GM23338 (cell line): ENCODE data around the gene CAMSAP2. TPM values are rescaled to one million over a fixed set of nuclear protein-coding genes. Genes with fewer than 3 reads are reported as not detected.
A peak's percentile ranks its signal among the peaks of the same experiment; 100 is the strongest.

Experiments
- ATAC-seq: fragments of 200-7000 bp; cut with Tn5 transposase; 3 replicates; pipeline ENCODE4 v1.9.1; 2020
- DNase-seq: peaks from one replicate; pipeline ENCODE4 v3.0.0-alpha.2; 2015; ENCODE audit warnings: low spot score
- H2AFZ ChIP-seq: fragments of 200-600 bp; sonication (generic); 2 replicates; pipeline ENCODE4 v1.8.0; 2016; ENCODE audit warnings: antibody characterized with exemption, mild to moderate bottlenecking, moderate library complexity
- H3F3A ChIP-seq: fragments of 200-600 bp; sonication (generic); replicated peaks from 2 replicates; pipeline ENCODE4 v1.8.0; 2017; ENCODE audit warnings: antibody characterized with exemption, mixed run types, low read depth
- H3K27ac ChIP-seq: fragments of 200-600 bp; sonication (generic); 2 replicates; pipeline ENCODE4 v1.6.1; 2016; ENCODE audit warnings: low read depth
- H3K27me3 ChIP-seq: fragments of 200-600 bp; sonication (generic); 2 replicates; pipeline ENCODE4 v1.8.0; 2016; ENCODE audit warnings: mild to moderate bottlenecking, mixed run types, moderate library complexity; ENCODE audit not compliant: insufficient read depth
- H3K36me3 ChIP-seq: fragments of 200-600 bp; sonication (generic); 2 replicates; pipeline ENCODE4 v1.8.0; 2016; ENCODE audit warnings: mild to moderate bottlenecking; ENCODE audit not compliant: insufficient read depth
- H3K4me1 ChIP-seq: fragments of 200-600 bp; sonication (generic); 2 replicates; pipeline ENCODE4 v1.8.0; 2016; ENCODE audit warnings: mild to moderate bottlenecking, moderate library complexity; ENCODE audit not compliant: insufficient read depth
- H3K4me2 ChIP-seq: fragments of 200-600 bp; sonication (generic); 2 replicates; pipeline ENCODE4 v1.7.1; 2017; ENCODE audit warnings: mixed run types
- H3K4me3 ChIP-seq: fragments of 200-600 bp; sonication (generic); 2 replicates; pipeline ENCODE4 v1.6.1; 2016; ENCODE audit warnings: mixed run types
- H3K79me2 ChIP-seq: fragments of 200-600 bp; sonication (generic); replicated peaks from 2 replicates; pipeline ENCODE4 v1.8.0; 2017; ENCODE audit warnings: mild to moderate bottlenecking; ENCODE audit not compliant: insufficient read depth
- H3K9me2 ChIP-seq: fragments of 200-600 bp; sonication (generic); 2 replicates; pipeline ENCODE4 v1.8.0; 2017; ENCODE audit not compliant: insufficient read depth
- H4K20me1 ChIP-seq: fragments of 200-600 bp; sonication (generic); replicated peaks from 2 replicates; pipeline ENCODE4 v1.8.0; 2017; ENCODE audit warnings: mild to moderate bottlenecking; ENCODE audit not compliant: insufficient read depth
- H3K27ac Mint-ChIP-seq: 2 replicates; pipeline ENCODE4 v1.8.0; 2020; ENCODE audit warnings: inconsistent platforms, mild to moderate bottlenecking, moderate library complexity, mixed read lengths
- H3K27me3 Mint-ChIP-seq: 3 replicates; pipeline ENCODE4 v1.8.0; 2022; ENCODE audit warnings: low read depth, mild to moderate bottlenecking, moderate library complexity, mixed read lengths, inconsistent platforms; ENCODE audit not compliant: insufficient read depth, poor library complexity
- H3K36me3 Mint-ChIP-seq: 3 replicates; pipeline ENCODE4 v1.8.0; 2021; ENCODE audit warnings: low read depth, mild to moderate bottlenecking, inconsistent platforms, moderate library complexity, mixed read lengths
- H3K4me1 Mint-ChIP-seq: 3 replicates; pipeline ENCODE4 v1.8.0; 2020; ENCODE audit warnings: mild to moderate bottlenecking, inconsistent platforms, mixed read lengths
- H3K4me3 Mint-ChIP-seq: 3 replicates; pipeline ENCODE4 v1.8.0; 2021; ENCODE audit warnings: moderate library complexity, mild to moderate bottlenecking, inconsistent platforms, mixed read lengths
- H3K9me3 Mint-ChIP-seq: 3 replicates; pipeline ENCODE4 v1.8.0; 2020; ENCODE audit warnings: moderate library complexity, mild to moderate bottlenecking, inconsistent platforms, mixed read lengths
- CREB1 ChIP-seq: fragments of 250-450 bp; sonication (Bioruptor Pico); IDR thresholded peaks from 2 replicates; pipeline ENCODE4 v1.5.0; 2020; ENCODE audit warnings: low read depth, mild to moderate bottlenecking, moderate library complexity
- NANOG ChIP-seq: IDR thresholded peaks from 2 replicates; pipeline ENCODE4 v1.6.1; 2016; ENCODE audit warnings: antibody characterized with exemption, borderline replicate concordance
- POLR2AphosphoS5 ChIP-seq: IDR thresholded peaks from 2 replicates; pipeline ENCODE4 v1.6.1; 2016; ENCODE audit warnings: antibody characterized with exemption, low read depth
- STAT1 ChIP-seq: IDR thresholded peaks from one replicate; pipeline ENCODE4 v1.6.1; 2016; ENCODE audit warnings: antibody characterized with exemption; ENCODE audit not compliant: unreplicated experiment
- ZNF331 ChIP-seq: fragments of 250-450 bp; sonication (Bioruptor Pico); IDR thresholded peaks from 2 replicates; pipeline ENCODE4 v1.5.0; 2020; ENCODE audit warnings: low read depth, mild to moderate bottlenecking, moderate library complexity
- polyA plus RNA-seq: library from polyadenylated mRNA; unstranded; fragments of >200 nt; fragmentation: Nextera tagmentation; extraction: Ambion mirVana; gene quantifications from 2 replicates; pipeline ENCODE4 v1.2.1, GENCODE V29; 2016
- total RNA-seq: library from RNA; depleted of rRNA; stranded (reverse); fragments of >200 nt; shearing (Covaris generic); gene quantifications from 2 replicates; pipeline ENCODE4 v1.2.3, GENCODE V29; 2014
- TF ChIP-seq, protein P1 (sequence below): fragments of 250-450 bp; sonication (Bioruptor Pico); IDR thresholded peaks from 2 replicates; pipeline ENCODE4 v1.5.0; 2020; ENCODE audit warnings: mild to moderate bottlenecking, moderate library complexity
- TF ChIP-seq, protein P2 (sequence below): IDR thresholded peaks from 2 replicates; pipeline ENCODE4 v1.6.1; 2016; ENCODE audit warnings: antibody characterized with exemption
- TF ChIP-seq, protein P3 (sequence below): IDR thresholded peaks from one replicate; pipeline ENCODE4 v1.6.1; 2018; ENCODE audit warnings: antibody characterized with exemption; ENCODE audit not compliant: unreplicated experiment

The CAMSAP2 gene
- total and polyA plus RNA-seq, 2 experiments from 2014 or later, result 9.1 to 21.3 TPM

DNA sequence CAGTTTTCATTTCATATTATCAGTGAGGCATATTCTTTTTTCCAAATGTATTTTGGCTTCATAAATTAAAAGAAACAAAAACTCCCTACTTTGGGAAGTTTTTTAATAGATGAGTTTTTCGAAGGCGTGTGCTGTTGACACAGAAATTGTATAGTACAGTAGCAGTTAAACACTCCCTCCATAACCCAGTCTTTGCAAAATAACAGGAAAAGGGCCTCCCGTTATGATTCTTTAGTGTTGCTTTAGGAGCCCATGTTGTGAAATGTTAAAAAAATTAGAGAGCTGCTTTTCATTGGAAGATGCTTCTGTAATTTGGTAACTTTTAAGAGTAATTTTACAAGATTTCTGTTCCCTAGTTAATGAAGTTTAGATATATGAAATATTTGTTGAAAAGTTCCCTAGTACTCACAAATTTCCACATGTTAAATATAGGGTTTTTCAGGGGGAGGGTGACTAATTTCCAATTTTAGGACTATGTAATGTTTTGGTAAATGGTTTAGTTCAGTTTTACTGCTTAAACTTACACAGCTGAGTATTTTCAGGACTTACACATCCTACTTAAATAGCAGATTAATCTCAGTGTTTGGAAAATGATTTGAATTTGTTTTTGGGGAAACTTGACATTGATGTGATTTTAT lies 2.0 kb downstream of the CAMSAP2 start:
- Mint-ChIP-seq H3K36me3 (no peaks in the 10 kb centered on the region; the same call in 2 of the 3 replicates), H3K9me3 (no peaks in the 10 kb centered on the region), H3K4me1 (peaks cover 30% of the 10 kb centered on the region; the same call in 2 of the 3 replicates), H3K27me3 (peaks cover 5% of the 10 kb centered on the region), H3K27ac (no peak overlapping the region), H3K4me3 (peak overlapping the region; percentile 99)
- H4K20me1 ChIP-seq, result peaks cover 19% of the 10 kb centered on the region
- TF ChIP-seq POLR2AphosphoS5 (no peak), CREB1 (no peak), NANOG (no peak), STAT1 (no peak), ZNF331 (CRISPR knock-in tag) (no peak)
- TF ChIP-seq, protein P1, sequence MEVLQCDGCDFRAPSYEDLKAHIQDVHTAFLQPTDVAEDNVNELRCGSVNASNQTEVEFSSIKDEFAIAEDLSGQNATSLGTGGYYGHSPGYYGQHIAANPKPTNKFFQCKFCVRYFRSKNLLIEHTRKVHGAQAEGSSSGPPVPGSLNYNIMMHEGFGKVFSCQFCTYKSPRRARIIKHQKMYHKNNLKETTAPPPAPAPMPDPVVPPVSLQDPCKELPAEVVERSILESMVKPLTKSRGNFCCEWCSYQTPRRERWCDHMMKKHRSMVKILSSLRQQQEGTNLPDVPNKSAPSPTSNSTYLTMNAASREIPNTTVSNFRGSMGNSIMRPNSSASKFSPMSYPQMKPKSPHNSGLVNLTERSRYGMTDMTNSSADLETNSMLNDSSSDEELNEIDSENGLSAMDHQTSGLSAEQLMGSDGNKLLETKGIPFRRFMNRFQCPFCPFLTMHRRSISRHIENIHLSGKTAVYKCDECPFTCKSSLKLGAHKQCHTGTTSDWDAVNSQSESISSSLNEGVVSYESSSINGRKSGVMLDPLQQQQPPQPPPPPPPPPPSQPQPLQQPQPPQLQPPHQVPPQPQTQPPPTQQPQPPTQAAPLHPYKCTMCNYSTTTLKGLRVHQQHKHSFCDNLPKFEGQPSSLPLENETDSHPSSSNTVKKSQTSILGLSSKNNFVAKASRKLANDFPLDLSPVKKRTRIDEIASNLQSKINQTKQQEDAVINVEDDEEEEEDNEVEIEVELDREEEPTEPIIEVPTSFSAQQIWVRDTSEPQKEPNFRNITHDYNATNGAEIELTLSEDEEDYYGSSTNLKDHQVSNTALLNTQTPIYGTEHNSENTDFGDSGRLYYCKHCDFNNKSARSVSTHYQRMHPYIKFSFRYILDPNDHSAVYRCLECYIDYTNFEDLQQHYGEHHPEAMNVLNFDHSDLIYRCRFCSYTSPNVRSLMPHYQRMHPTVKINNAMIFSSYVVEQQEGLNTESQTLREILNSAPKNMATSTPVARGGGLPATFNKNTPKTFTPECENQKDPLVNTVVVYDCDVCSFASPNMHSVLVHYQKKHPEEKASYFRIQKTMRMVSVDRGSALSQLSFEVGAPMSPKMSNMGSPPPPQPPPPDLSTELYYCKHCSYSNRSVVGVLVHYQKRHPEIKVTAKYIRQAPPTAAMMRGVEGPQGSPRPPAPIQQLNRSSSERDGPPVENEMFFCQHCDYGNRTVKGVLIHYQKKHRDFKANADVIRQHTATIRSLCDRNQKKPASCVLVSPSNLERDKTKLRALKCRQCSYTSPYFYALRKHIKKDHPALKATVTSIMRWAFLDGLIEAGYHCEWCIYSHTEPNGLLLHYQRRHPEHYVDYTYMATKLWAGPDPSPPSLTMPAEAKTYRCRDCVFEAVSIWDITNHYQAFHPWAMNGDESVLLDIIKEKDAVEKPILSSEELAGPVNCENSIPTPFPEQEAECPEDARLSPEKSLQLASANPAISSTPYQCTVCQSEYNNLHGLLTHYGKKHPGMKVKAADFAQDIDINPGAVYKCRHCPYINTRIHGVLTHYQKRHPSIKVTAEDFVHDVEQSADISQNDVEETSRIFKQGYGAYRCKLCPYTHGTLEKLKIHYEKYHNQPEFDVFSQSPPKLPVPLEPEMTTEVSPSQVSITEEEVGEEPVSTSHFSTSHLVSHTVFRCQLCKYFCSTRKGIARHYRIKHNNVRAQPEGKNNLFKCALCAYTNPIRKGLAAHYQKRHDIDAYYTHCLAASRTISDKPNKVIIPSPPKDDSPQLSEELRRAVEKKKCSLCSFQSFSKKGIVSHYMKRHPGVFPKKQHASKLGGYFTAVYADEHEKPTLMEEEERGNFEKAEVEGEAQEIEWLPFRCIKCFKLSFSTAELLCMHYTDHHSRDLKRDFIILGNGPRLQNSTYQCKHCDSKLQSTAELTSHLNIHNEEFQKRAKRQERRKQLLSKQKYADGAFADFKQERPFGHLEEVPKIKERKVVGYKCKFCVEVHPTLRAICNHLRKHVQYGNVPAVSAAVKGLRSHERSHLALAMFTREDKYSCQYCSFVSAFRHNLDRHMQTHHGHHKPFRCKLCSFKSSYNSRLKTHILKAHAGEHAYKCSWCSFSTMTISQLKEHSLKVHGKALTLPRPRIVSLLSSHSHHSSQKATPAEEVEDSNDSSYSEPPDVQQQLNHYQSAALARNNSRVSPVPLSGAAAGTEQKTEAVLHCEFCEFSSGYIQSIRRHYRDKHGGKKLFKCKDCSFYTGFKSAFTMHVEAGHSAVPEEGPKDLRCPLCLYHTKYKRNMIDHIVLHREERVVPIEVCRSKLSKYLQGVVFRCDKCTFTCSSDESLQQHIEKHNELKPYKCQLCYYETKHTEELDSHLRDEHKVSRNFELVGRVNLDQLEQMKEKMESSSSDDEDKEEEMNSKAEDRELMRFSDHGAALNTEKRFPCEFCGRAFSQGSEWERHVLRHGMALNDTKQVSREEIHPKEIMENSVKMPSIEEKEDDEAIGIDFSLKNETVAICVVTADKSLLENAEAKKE (CRISPR knock-in tag), result no peak
- TF ChIP-seq, protein P2, sequence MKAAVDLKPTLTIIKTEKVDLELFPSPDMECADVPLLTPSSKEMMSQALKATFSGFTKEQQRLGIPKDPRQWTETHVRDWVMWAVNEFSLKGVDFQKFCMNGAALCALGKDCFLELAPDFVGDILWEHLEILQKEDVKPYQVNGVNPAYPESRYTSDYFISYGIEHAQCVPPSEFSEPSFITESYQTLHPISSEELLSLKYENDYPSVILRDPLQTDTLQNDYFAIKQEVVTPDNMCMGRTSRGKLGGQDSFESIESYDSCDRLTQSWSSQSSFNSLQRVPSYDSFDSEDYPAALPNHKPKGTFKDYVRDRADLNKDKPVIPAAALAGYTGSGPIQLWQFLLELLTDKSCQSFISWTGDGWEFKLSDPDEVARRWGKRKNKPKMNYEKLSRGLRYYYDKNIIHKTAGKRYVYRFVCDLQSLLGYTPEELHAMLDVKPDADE, result no peak
- TF ChIP-seq, protein P3, sequence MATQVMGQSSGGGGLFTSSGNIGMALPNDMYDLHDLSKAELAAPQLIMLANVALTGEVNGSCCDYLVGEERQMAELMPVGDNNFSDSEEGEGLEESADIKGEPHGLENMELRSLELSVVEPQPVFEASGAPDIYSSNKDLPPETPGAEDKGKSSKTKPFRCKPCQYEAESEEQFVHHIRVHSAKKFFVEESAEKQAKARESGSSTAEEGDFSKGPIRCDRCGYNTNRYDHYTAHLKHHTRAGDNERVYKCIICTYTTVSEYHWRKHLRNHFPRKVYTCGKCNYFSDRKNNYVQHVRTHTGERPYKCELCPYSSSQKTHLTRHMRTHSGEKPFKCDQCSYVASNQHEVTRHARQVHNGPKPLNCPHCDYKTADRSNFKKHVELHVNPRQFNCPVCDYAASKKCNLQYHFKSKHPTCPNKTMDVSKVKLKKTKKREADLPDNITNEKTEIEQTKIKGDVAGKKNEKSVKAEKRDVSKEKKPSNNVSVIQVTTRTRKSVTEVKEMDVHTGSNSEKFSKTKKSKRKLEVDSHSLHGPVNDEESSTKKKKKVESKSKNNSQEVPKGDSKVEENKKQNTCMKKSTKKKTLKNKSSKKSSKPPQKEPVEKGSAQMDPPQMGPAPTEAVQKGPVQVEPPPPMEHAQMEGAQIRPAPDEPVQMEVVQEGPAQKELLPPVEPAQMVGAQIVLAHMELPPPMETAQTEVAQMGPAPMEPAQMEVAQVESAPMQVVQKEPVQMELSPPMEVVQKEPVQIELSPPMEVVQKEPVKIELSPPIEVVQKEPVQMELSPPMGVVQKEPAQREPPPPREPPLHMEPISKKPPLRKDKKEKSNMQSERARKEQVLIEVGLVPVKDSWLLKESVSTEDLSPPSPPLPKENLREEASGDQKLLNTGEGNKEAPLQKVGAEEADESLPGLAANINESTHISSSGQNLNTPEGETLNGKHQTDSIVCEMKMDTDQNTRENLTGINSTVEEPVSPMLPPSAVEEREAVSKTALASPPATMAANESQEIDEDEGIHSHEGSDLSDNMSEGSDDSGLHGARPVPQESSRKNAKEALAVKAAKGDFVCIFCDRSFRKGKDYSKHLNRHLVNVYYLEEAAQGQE, result no peak
- peak overlapping the region; percentile 99 for H3K4me2 ChIP-seq
- peak overlapping the region; percentile 98 for H3K4me3 ChIP-seq
- ATAC-seq (no peak), DNase-seq (no peak)
- no peak overlapping the region for H2AFZ ChIP-seq
- H3K4me1 ChIP-seq, result peaks cover 23% of the 10 kb centered on the region; the same call in 1 of the 2 replicates
- peaks cover 13% of the 10 kb centered on the region; the same call in 1 of the 2 replicates for H3K27me3 ChIP-seq
- H3F3A ChIP-seq, result no peaks in the 10 kb centered on the region
- no peak overlapping the region for H3K27ac ChIP-seq
- no peaks in the 10 kb centered on the region for H3K9me2 ChIP-seq
- no peaks in the 10 kb centered on the region for H3K36me3 ChIP-seq
- peaks cover 60% of the 10 kb centered on the region for H3K79me2 ChIP-seq
